Prostate gland (tissue), 2 donors: ENCODE measurements around the gene MAP3K8. TPM values are rescaled to one million over a fixed set of nuclear protein-coding genes. Genes with fewer than 3 reads are reported as not detected.
"Not testable (repeated sequence)": the region's sequence is repeated elsewhere in the genome, so short reads cannot be mapped to it uniquely, and the experiment has no call there.

Source experiments
- DNase-seq: peaks from one replicate; pipeline ENCODE4 v3.0.0-alpha.2; 2019; ENCODE audit warnings: low spot score
- H3K27ac ChIP-seq, 2 donors: fragments of 200-600 bp; sonication (generic); 2 replicates each; pipeline ENCODE4 v1.5.1; 2017 to 2019
- H3K27me3 ChIP-seq: fragments of 200-600 bp; sonication (generic); replicated peaks from 2 replicates; pipeline ENCODE4 v1.5.1; 2019; ENCODE audit not compliant: insufficient read depth
- H3K36me3 ChIP-seq, 2 donors: fragments of 200-600 bp; sonication (generic); 1 replicate in 1 of 2; 2 replicates in 1 of 2; pipeline versions ENCODE4 v1.5.1 to v1.8.1; 2017 to 2019
- H3K4me1 ChIP-seq: fragments of 200-600 bp; sonication (generic); replicated peaks from 2 replicates; pipeline ENCODE4 v1.5.1; 2019
- H3K4me3 ChIP-seq, 2 donors: fragments of 200-600 bp; sonication (generic); 2 replicates each; pipeline ENCODE4 v1.5.1; 2017 to 2019
- H3K9me3 ChIP-seq: fragments of 200-600 bp; sonication (generic); 2 replicates; pipeline ENCODE4 v1.5.1; 2017
- CTCF ChIP-seq, 4 experiments: fragments of 200-600 bp in 2 of 4; fragments of 450-650 bp in 2 of 4; sonication (generic) in 2 of 4; IDR thresholded peaks; 1 replicate in 3 of 4; 2 replicates in 1 of 4; pipeline ENCODE4 v1.5.1; 2016 to 2019; ENCODE audit warnings: antibody characterized with exemption in 4 of 4, mild to moderate bottlenecking in 2 of 4, moderate library complexity in 2 of 4
- POLR2A ChIP-seq: fragments of 450-650 bp; IDR thresholded peaks from one replicate; pipeline ENCODE4 v1.6.1; 2016; ENCODE audit warnings: antibody characterized with exemption, mild to moderate bottlenecking
- POLR2AphosphoS5 ChIP-seq: sonication (generic); formaldehyde crosslinking; IDR thresholded peaks from one replicate; pipeline ENCODE4 v1.6.1; 2017; ENCODE audit warnings: antibody characterized with exemption
- WGBS: methylation state at CpG from one replicate; pipeline ENCODE4 v1.1.5; 2018; 5-methylcytosine and 5-hydroxymethylcytosine counted together
- intact Hi-C: fragments of 100-400 bp; cut with DNase I; formaldehyde crosslinking; loops from one replicate; pipeline ENCODE4 v1.14.2; 2022
- total RNA-seq, 2 donors: library from RNA; depleted of rRNA; stranded (reverse); fragments of >200 nt; gene quantifications; one replicate each; pipeline ENCODE4 v1.1.0, GENCODE V29; 2016

Gene MAP3K8
- total RNA-seq, 2 donors from 2014 or later = 4.7 to 12.2 TPM

GRCh38 chr10:30433306-30433729 lies 666 bp upstream of the MAP3K8 start:
- intact Hi-C loops = no loop called here
- DNase-seq = peak; percentile 56
- Histone ChIP-seq H3K4me1 (peaks cover 2% of the 10 kb centered on the region), H3K27me3 (no peaks in the 10 kb centered on the region), H3K36me3 (no peaks in the 10 kb centered on the region), H3K27ac (peak overlapping the region; percentile 91 to 96), H3K4me3 (peak overlapping the region; percentile 82 to 84), H3K9me3 (no peaks in the 10 kb centered on the region)
- WGBS = under 1% methylated on average over 31 of the region's 32 CpGs
- TF ChIP-seq POLR2AphosphoS5 = no peak
- TF ChIP-seq POLR2A = no peak
- no peak for TF ChIP-seq CTCF (IDR thresholded peaks at IDR 0.05)

GRCh38 chr10:30434273-30435072 lies 489 bp downstream of the MAP3K8 start:
- H3K9me3 ChIP-seq = no peaks in the 10 kb centered on the region
- under 1% methylated on average over 42 of the region's 56 CpGs for WGBS
- H3K4me3 ChIP-seq = peak overlapping the region; percentile 82 to 84
- H3K4me1 ChIP-seq = peaks cover 2% of the 10 kb centered on the region
- intact Hi-C loops = no loop called here
- peak; percentile 75 for DNase-seq
- TF ChIP-seq CTCF (IDR thresholded peaks at IDR 0.05) (no peak), POLR2A (peak; percentile 98), POLR2AphosphoS5 (peak; percentile 74)
- no peaks in the 10 kb centered on the region for H3K27me3 ChIP-seq
- peak overlapping the region; percentile 91 to 96 for H3K27ac ChIP-seq
- H3K36me3 ChIP-seq = no peaks in the 10 kb centered on the region

- WGBS = 2% methylated on average over 13 of the region's 13 CpGs
- no peak for TF ChIP-seq CTCF (IDR thresholded peaks at IDR 0.05)
- H3K4me3 ChIP-seq = peak overlapping the region; percentile 82 to 84
- peaks cover 2% of the 10 kb centered on the region for H3K4me1 ChIP-seq
- intact Hi-C loops = no loop called here
- H3K27me3 ChIP-seq = no peaks in the 10 kb centered on the region
- peak overlapping the region; percentile 91 to 96 for H3K27ac ChIP-seq
- H3K9me3 ChIP-seq = no peaks in the 10 kb centered on the region
- DNase-seq = no peak
- no peaks in the 10 kb centered on the region for H3K36me3 ChIP-seq
Observed at GRCh38 chr10:30435073-30435422, 1.1 kb downstream of the MAP3K8 start.

- H3K36me3 ChIP-seq, H3K27me3 ChIP-seq, DNase-seq, intact Hi-C loops, H3K9me3 ChIP-seq, H3K4me1 ChIP-seq: not testable (repeated sequence)
- H3K27ac ChIP-seq = peak overlapping the region; percentile 91 to 96
- peak overlapping the region; percentile 82 to 84 for H3K4me3 ChIP-seq
- WGBS = 70% methylated on average over 15 of the region's 15 CpGs
Observed at GRCh38 chr10:30435499-30436167, 1.6 kb downstream of the MAP3K8 start.

- H3K27ac ChIP-seq = peak overlapping the region; percentile 27 to 96
- H3K27me3 ChIP-seq = no peaks in the 10 kb centered on the region
- TF ChIP-seq POLR2AphosphoS5 (no peak), CTCF (IDR thresholded peaks at IDR 0.05) (no peak), POLR2A (no peak)
- H3K36me3 ChIP-seq = no peaks in the 10 kb centered on the region
- peaks cover 2% of the 10 kb centered on the region for H3K4me1 ChIP-seq
- DNase-seq = no peak
- H3K9me3 ChIP-seq = no peaks in the 10 kb centered on the region
- no peak overlapping the region for H3K4me3 ChIP-seq
- WGBS = 14% methylated on average over 7 of the region's 7 CpGs
- intact Hi-C loops = no loop called here
Observed at GRCh38 chr10:30436191-30436611, 2.2 kb downstream of the MAP3K8 start.
